HL-60 (cell line): ENCODE measurements around the gene S1PR2.

Experiments
- GABPA ChIP-seq: IDR thresholded peaks from 2 replicates; pipeline ENCODE4 v1.6.1; 2012; ENCODE audit warnings: low read depth
- POLR2AphosphoS5 ChIP-seq: IDR thresholded peaks from 2 replicates; pipeline ENCODE4 v1.6.1; 2012; ENCODE audit warnings: low read depth
- SPI1 ChIP-seq: IDR thresholded peaks from 2 replicates; pipeline ENCODE4 v1.6.1; 2012; ENCODE audit warnings: low read depth, mild to moderate bottlenecking, borderline replicate concordance
- TF ChIP-seq, protein P1 (sequence below): IDR thresholded peaks from one replicate; pipeline ENCODE4 v1.5.1; 2011; ENCODE audit warnings: low read length, control low read depth, inconsistent platforms; ENCODE audit not compliant: insufficient read depth
- TF ChIP-seq, protein P2 (sequence below): IDR thresholded peaks from 2 replicates; pipeline ENCODE4 v1.6.1; 2012; ENCODE audit warnings: low read depth; ENCODE audit not compliant: insufficient replicate concordance

DNA sequence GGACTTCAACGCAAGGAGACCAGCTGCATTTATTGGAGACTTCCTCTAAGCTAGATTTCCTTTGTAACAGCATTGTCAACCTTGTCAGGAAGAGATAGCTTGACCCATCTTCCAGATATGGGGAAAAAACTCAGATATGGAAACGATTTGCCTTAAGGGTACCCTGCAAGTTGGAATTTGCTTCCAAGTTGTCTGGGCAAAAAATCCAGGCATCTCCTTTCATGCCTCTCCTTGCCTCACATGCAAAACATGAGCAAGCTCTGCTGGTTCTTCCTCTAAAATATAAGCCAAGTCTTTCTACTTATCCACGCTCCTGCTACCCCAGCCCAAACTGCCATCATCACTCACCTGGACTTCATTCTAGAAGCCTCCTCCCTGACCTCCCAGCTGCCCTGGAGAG is 30.0 kb downstream of the S1PR2 start:
- TF ChIP-seq, protein P1, sequence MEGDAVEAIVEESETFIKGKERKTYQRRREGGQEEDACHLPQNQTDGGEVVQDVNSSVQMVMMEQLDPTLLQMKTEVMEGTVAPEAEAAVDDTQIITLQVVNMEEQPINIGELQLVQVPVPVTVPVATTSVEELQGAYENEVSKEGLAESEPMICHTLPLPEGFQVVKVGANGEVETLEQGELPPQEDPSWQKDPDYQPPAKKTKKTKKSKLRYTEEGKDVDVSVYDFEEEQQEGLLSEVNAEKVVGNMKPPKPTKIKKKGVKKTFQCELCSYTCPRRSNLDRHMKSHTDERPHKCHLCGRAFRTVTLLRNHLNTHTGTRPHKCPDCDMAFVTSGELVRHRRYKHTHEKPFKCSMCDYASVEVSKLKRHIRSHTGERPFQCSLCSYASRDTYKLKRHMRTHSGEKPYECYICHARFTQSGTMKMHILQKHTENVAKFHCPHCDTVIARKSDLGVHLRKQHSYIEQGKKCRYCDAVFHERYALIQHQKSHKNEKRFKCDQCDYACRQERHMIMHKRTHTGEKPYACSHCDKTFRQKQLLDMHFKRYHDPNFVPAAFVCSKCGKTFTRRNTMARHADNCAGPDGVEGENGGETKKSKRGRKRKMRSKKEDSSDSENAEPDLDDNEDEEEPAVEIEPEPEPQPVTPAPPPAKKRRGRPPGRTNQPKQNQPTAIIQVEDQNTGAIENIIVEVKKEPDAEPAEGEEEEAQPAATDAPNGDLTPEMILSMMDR: no peak
- TF ChIP-seq POLR2AphosphoS5 (no peak), SPI1 (no peak), GABPA (no peak)
- TF ChIP-seq, protein P2, sequence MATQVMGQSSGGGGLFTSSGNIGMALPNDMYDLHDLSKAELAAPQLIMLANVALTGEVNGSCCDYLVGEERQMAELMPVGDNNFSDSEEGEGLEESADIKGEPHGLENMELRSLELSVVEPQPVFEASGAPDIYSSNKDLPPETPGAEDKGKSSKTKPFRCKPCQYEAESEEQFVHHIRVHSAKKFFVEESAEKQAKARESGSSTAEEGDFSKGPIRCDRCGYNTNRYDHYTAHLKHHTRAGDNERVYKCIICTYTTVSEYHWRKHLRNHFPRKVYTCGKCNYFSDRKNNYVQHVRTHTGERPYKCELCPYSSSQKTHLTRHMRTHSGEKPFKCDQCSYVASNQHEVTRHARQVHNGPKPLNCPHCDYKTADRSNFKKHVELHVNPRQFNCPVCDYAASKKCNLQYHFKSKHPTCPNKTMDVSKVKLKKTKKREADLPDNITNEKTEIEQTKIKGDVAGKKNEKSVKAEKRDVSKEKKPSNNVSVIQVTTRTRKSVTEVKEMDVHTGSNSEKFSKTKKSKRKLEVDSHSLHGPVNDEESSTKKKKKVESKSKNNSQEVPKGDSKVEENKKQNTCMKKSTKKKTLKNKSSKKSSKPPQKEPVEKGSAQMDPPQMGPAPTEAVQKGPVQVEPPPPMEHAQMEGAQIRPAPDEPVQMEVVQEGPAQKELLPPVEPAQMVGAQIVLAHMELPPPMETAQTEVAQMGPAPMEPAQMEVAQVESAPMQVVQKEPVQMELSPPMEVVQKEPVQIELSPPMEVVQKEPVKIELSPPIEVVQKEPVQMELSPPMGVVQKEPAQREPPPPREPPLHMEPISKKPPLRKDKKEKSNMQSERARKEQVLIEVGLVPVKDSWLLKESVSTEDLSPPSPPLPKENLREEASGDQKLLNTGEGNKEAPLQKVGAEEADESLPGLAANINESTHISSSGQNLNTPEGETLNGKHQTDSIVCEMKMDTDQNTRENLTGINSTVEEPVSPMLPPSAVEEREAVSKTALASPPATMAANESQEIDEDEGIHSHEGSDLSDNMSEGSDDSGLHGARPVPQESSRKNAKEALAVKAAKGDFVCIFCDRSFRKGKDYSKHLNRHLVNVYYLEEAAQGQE: no peak
